Prostate gland (tissue), 2 donors: Measurements from ENCODE around the gene FIBIN. TPM values are rescaled to one million over a fixed set of nuclear protein-coding genes. Genes with fewer than 3 reads are reported as not detected.

Experiments
- DNase-seq: peaks from one replicate; pipeline ENCODE4 v3.0.0-alpha.2; 2019; ENCODE audit warnings: low spot score
- H3K27ac ChIP-seq, 2 donors: fragments of 200-600 bp; sonication (generic); 2 replicates each; pipeline ENCODE4 v1.5.1; 2017 to 2019
- H3K27me3 ChIP-seq: fragments of 200-600 bp; sonication (generic); replicated peaks from 2 replicates; pipeline ENCODE4 v1.5.1; 2019; ENCODE audit not compliant: insufficient read depth
- H3K36me3 ChIP-seq, 2 donors: fragments of 200-600 bp; sonication (generic); 1 replicate in 1 of 2; 2 replicates in 1 of 2; pipeline versions ENCODE4 v1.5.1 to v1.8.1; 2017 to 2019
- H3K4me1 ChIP-seq: fragments of 200-600 bp; sonication (generic); replicated peaks from 2 replicates; pipeline ENCODE4 v1.5.1; 2019
- H3K4me3 ChIP-seq, 2 donors: fragments of 200-600 bp; sonication (generic); 2 replicates each; pipeline ENCODE4 v1.5.1; 2017 to 2019
- H3K9me3 ChIP-seq: fragments of 200-600 bp; sonication (generic); 2 replicates; pipeline ENCODE4 v1.5.1; 2017
- CTCF ChIP-seq, 4 experiments: fragments of 200-600 bp in 2 of 4; fragments of 450-650 bp in 2 of 4; sonication (generic) in 2 of 4; IDR thresholded peaks; 1 replicate in 3 of 4; 2 replicates in 1 of 4; pipeline ENCODE4 v1.5.1; 2016 to 2019; ENCODE audit warnings: antibody characterized with exemption in 4 of 4, mild to moderate bottlenecking in 2 of 4, moderate library complexity in 2 of 4
- POLR2A ChIP-seq: fragments of 450-650 bp; IDR thresholded peaks from one replicate; pipeline ENCODE4 v1.6.1; 2016; ENCODE audit warnings: antibody characterized with exemption, mild to moderate bottlenecking
- POLR2AphosphoS5 ChIP-seq: sonication (generic); formaldehyde crosslinking; IDR thresholded peaks from one replicate; pipeline ENCODE4 v1.6.1; 2017; ENCODE audit warnings: antibody characterized with exemption
- WGBS: methylation state at CpG from one replicate; pipeline ENCODE4 v1.1.5; 2018; 5-methylcytosine and 5-hydroxymethylcytosine counted together
- intact Hi-C: fragments of 100-400 bp; cut with DNase I; formaldehyde crosslinking; loops from one replicate; pipeline ENCODE4 v1.14.2; 2022
- total RNA-seq, 2 donors: library from RNA; depleted of rRNA; stranded (reverse); fragments of >200 nt; gene quantifications; one replicate each; pipeline ENCODE4 v1.1.0, GENCODE V29; 2016

FIBIN gene
- total RNA-seq, 2 donors from 2014 or later = 5.7 to 13.4 TPM

DNA sequence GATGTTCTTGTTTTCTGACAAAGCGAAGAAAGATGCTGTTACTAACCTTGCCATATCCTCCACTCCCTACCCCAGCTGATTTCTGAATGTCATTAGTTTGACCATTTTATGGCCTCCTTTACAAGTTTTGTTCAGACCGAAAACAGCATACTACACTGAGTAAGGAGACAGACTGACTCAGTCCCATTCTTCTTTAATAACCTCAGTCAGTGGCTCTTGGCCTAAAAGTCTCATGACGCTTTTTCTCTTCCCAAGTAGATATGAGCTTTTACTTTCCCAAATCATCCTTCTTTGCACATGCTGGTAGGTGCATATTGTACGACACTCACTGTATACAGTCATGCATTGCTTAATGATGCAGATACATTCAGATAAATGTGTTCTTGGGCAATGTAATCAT is 8.0 kb upstream of the FIBIN start:
- 52% methylated on average over 4 of the region's 4 CpGs for WGBS
- intact Hi-C loops = no loop called here

DNA sequence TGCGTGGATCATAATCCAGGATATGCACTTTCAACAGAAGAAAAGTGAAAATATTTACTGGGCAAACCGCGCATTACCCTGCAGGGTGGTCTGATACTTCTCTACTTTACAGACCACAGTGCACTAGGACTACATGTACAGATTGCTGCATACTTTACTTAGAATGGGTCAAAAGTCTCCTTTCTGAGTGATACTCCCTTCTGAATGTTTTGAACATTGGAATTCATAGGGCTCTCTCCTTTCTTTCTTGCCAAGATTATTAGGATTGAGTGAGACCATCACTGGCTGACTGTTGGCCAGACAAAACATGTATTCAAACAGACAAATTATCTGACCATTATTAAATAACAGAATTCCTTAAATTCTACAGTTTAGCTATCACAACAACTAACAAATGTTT is 6.6 kb upstream of the FIBIN start:
- H3K36me3 ChIP-seq = no peaks in the 10 kb centered on the region
- no peak overlapping the region for H3K4me3 ChIP-seq
- no peaks in the 10 kb centered on the region for H3K4me1 ChIP-seq
- intact Hi-C loops = no loop called here
- H3K27ac ChIP-seq = no peak overlapping the region
- no peak for TF ChIP-seq CTCF (IDR thresholded peaks at IDR 0.05)
- WGBS = 97% methylated on average over 3 of the region's 3 CpGs
- H3K27me3 ChIP-seq = no peaks in the 10 kb centered on the region
- no peaks in the 10 kb centered on the region for H3K9me3 ChIP-seq
- no peak for DNase-seq

More for the DNA sequence above, 8.0 kb upstream of the FIBIN start:
- no peak overlapping the region for H3K27ac ChIP-seq
- H3K4me3 ChIP-seq = no peak overlapping the region
- no peaks in the 10 kb centered on the region for H3K27me3 ChIP-seq
- H3K4me1 ChIP-seq = no peaks in the 10 kb centered on the region
- H3K9me3 ChIP-seq = no peaks in the 10 kb centered on the region
- TF ChIP-seq POLR2AphosphoS5 (peak; percentile 8), POLR2A (no peak)
- DNase-seq = no peak
- H3K36me3 ChIP-seq = no peaks in the 10 kb centered on the region

- Histone ChIP-seq H3K4me1 (no peaks in the 10 kb centered on the region), H3K36me3 (no peaks in the 10 kb centered on the region), H3K9me3 (no peaks in the 10 kb centered on the region), H3K4me3 (no peak overlapping the region), H3K27me3 (no peaks in the 10 kb centered on the region), H3K27ac (no peak overlapping the region)
- intact Hi-C loops = no loop called here
- no peak for TF ChIP-seq POLR2AphosphoS5
- TF ChIP-seq CTCF (IDR thresholded peaks at IDR 0.05) = no peak
- no peak for TF ChIP-seq POLR2A
- no peak for DNase-seq
Observed at GRCh38 chr11:26987731-26988130, 6.2 kb upstream of the FIBIN start.

- Histone ChIP-seq H3K9me3 (no peaks in the 10 kb centered on the region), H3K4me1 (no peaks in the 10 kb centered on the region), H3K4me3 (no peak overlapping the region), H3K27me3 (no peaks in the 10 kb centered on the region), H3K27ac (no peak overlapping the region), H3K36me3 (no peaks in the 10 kb centered on the region)
- no peak for DNase-seq
- WGBS = 67% methylated on average over 1 of the region's 1 CpG
- intact Hi-C loops = loop anchor here (5.0 to 10.0 kb wide), 2 partner anchors 145 to 237 kb away; no protein-coding TSS in a partner anchor
- no peak for TF ChIP-seq CTCF (IDR thresholded peaks at IDR 0.05)
- TF ChIP-seq POLR2AphosphoS5 = no peak
- TF ChIP-seq POLR2A = no peak
Observed at GRCh38 chr11:26992031-26992541, 1.8 kb upstream of the FIBIN start.

GRCh38 chr11:26994631-26995095 is 751 bp downstream of the FIBIN start:
- no peak for TF ChIP-seq POLR2A
- no peak for TF ChIP-seq POLR2AphosphoS5
- TF ChIP-seq CTCF (IDR thresholded peaks at IDR 0.05) = no peak
- intact Hi-C loops = loop anchor here (5.0 to 10.0 kb wide), 2 partner anchors 147 to 240 kb away; no protein-coding TSS in a partner anchor
- Histone ChIP-seq H3K9me3 (no peaks in the 10 kb centered on the region), H3K4me3 (peak overlapping the region; percentile 31 to 33), H3K36me3 (no peaks in the 10 kb centered on the region), H3K4me1 (no peaks in the 10 kb centered on the region), H3K27ac (peak overlapping the region; percentile 36 to 54), H3K27me3 (no peaks in the 10 kb centered on the region)
- DNase-seq = no peak
- WGBS = 59% methylated on average over 19 of the region's 19 CpGs
